Nephron (organoid): ENCODE measurements around the gene LRBA.

Experiments used
- H3K27ac Mint-ChIP-seq, 3 experiments: 2 replicates each; pipeline ENCODE4 v1.8.0; 2020; ENCODE audit warnings: mixed read lengths in 3 of 3, mild to moderate bottlenecking in 2 of 3, moderate library complexity in 1 of 3
- H3K27me3 Mint-ChIP-seq: 2 replicates; pipeline ENCODE4 v1.8.0; 2021; ENCODE audit warnings: low read depth, mild to moderate bottlenecking, moderate library complexity, mixed read lengths
- H3K36me3 Mint-ChIP-seq: 2 replicates; pipeline ENCODE4 v1.8.0; 2020; ENCODE audit warnings: low read depth, mixed read lengths
- H3K4me1 Mint-ChIP-seq: 2 replicates; pipeline ENCODE4 v1.8.0; 2020; ENCODE audit warnings: mixed read lengths
- H3K4me3 Mint-ChIP-seq, 3 experiments: 2 replicates each; pipeline ENCODE4 v1.8.0; 2020; ENCODE audit warnings: mild to moderate bottlenecking in 3 of 3, mixed read lengths in 3 of 3, moderate library complexity in 2 of 3
- H3K9me3 Mint-ChIP-seq: 2 replicates; pipeline ENCODE4 v1.8.0; 2020; ENCODE audit warnings: mixed read lengths
- TF ChIP-seq, protein P1 (sequence below), 3 experiments: fragments of 200-600 bp; sonication (generic); IDR thresholded peaks; one replicate each; pipeline ENCODE4 v1.5.0; 2021; ENCODE audit warnings: antibody characterized with exemption in 3 of 3; ENCODE audit not compliant: unreplicated experiment in 3 of 3

LRBA gene

DNA sequence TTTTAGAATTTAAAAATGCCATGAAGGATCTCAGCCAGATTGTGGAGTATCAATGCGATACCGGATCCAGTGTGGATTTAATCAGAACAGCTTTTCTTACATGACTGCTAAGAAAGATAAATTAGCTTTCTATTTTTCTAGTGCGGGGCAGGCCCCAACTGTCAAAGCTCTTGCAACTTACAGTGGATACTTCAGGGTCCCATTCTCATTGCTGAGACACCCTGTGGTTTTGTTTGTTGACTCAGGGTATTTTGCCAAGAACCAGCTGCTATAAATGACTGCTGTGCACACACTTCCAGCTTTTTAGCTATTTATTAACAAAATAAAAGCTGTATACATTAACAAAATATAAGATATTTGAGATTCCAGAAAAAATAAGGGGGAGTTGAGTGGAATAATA, 770.5 kb downstream of the LRBA start:
- no peaks in the 10 kb centered on the region for H3K9me3 Mint-ChIP-seq
- H3K4me1 Mint-ChIP-seq, result peaks cover 11% of the 10 kb centered on the region
- peaks cover 11% of the 10 kb centered on the region for H3K36me3 Mint-ChIP-seq
- TF ChIP-seq, protein P1, sequence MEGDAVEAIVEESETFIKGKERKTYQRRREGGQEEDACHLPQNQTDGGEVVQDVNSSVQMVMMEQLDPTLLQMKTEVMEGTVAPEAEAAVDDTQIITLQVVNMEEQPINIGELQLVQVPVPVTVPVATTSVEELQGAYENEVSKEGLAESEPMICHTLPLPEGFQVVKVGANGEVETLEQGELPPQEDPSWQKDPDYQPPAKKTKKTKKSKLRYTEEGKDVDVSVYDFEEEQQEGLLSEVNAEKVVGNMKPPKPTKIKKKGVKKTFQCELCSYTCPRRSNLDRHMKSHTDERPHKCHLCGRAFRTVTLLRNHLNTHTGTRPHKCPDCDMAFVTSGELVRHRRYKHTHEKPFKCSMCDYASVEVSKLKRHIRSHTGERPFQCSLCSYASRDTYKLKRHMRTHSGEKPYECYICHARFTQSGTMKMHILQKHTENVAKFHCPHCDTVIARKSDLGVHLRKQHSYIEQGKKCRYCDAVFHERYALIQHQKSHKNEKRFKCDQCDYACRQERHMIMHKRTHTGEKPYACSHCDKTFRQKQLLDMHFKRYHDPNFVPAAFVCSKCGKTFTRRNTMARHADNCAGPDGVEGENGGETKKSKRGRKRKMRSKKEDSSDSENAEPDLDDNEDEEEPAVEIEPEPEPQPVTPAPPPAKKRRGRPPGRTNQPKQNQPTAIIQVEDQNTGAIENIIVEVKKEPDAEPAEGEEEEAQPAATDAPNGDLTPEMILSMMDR (IDR thresholded peaks at IDR 0.05; ENCODE audit: unreplicated experiment in 3 of 3), result no peak
- peaks cover 12% of the 10 kb centered on the region for H3K27me3 Mint-ChIP-seq
- H3K4me3 Mint-ChIP-seq, result no peak overlapping the region
- H3K27ac Mint-ChIP-seq, result peak overlapping the region; percentile 36 to 74 (median 73)

DNA sequence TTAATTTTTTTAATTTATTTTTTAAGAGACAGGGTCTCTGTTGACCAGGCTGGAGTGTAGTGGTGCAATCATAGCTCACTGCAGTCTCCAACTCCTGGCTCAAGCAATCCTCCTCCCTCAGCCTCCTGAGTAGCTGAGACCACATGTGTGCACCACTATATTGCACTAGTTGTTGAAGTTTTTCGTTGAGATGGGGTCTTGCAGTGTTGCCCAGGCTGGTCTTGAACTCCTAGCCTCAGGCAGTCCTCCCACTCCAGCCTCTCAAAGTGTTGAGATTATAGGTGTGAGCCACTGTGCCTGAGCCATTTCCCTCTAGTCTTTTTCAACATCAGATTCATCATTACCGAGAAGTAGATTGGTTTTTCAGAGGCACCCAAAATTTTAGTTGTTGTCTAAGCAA, 771.2 kb downstream of the LRBA start:
- Mint-ChIP-seq H3K9me3 (no peaks in the 10 kb centered on the region), H3K4me1 (peaks cover 11% of the 10 kb centered on the region), H3K36me3 (peaks cover 12% of the 10 kb centered on the region), H3K27ac (no peak overlapping the region), H3K27me3 (peaks cover 12% of the 10 kb centered on the region), H3K4me3 (no peak overlapping the region)
- TF ChIP-seq, protein P1 (IDR thresholded peaks at IDR 0.05; ENCODE audit: unreplicated experiment in 3 of 3), result no peak

DNA sequence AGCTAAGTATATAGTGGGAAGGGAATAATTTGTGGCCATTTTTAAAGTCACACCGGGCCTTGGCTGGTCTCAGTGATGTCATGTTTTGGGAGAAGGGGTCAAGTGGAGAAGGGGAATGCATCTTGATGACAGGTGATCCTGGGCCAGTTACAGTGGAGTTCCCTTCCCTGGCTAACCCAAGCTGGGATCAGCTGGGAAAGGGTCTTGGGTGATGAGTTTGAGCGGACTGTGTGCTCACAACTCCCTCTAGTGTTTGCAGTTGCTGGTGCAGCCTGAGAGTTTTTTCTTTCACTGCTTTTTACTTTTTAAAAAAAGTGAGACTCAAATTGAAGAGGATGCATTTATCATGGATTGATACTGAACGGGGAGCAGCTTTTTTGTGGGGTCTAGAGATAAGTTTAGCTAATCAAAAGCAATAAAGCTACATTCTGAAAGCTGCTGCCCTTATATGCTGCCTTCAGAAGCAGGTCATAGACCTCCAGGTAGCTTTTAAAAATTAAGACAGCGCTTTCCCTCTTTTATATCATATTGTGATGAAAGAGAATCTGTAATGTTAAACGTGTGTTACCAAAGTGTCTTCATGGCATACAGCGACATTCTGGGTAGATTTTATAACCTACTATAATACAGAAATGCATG, 772.1 kb downstream of the LRBA start:
- peaks cover 11% of the 10 kb centered on the region for H3K4me1 Mint-ChIP-seq
- TF ChIP-seq, protein P1 (IDR thresholded peaks at IDR 0.05; ENCODE audit: unreplicated experiment in 3 of 3), result peak; percentile 86 to 91 (median 90)
- peaks cover 12% of the 10 kb centered on the region for H3K27me3 Mint-ChIP-seq

DNA sequence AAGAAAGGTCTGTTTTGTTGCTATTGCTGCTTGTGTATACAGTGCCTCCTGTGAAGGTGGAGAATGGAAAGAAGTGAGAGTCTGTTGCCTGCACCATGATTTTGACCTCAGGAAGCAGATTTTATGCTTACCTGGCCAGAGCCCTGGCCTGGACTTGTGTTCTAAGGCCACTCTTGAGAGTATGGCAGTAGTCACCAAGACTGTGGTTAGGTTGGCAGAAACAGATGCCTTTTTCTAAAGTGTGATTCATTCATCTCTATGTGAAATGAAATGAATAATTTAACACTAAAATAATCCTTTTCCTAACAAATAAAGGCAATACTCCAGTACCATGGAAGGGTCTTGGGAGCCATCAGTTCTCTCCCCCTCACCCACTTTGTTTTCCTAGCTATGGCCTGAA, 775.1 kb downstream of the LRBA start:
- H3K9me3 Mint-ChIP-seq, result no peaks in the 10 kb centered on the region
- no peak overlapping the region for H3K4me3 Mint-ChIP-seq
- H3K4me1 Mint-ChIP-seq, result peaks cover 33% of the 10 kb centered on the region

More for the DNA sequence above, 772.1 kb downstream of the LRBA start:
- peak overlapping the region in 1 of 3 experiments; percentile 49 for H3K27ac Mint-ChIP-seq
- H3K36me3 Mint-ChIP-seq, result peaks cover 12% of the 10 kb centered on the region
- H3K4me3 Mint-ChIP-seq, result no peak overlapping the region
- H3K9me3 Mint-ChIP-seq, result no peaks in the 10 kb centered on the region

DNA sequence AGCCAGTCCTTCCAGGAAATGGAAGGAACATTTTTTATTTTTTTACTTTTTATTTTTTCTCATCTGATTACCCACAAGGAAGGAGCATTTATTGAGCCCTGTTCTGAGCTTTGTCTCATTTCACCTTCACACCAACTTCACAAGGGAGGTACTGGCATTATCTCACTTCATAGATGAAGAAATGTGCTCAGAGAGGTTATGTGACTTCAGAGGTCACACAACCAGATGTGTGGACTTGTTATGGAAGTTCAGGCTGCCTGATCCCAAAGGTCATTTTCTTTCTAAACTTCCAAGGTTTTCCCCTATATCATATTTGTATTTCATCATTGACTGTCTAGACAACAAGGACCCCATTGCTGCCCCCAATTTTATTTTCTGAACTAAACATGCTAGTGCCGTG, 776.5 kb downstream of the LRBA start:
- H3K4me3 Mint-ChIP-seq, result no peak overlapping the region
- peaks cover 24% of the 10 kb centered on the region for H3K4me1 Mint-ChIP-seq
- no peaks in the 10 kb centered on the region for H3K9me3 Mint-ChIP-seq
- H3K36me3 Mint-ChIP-seq, result peaks cover 14% of the 10 kb centered on the region
- TF ChIP-seq, protein P1 (IDR thresholded peaks at IDR 0.05; ENCODE audit: unreplicated experiment in 3 of 3), result no peak
- H3K27ac Mint-ChIP-seq, result no peak overlapping the region
- peaks cover 7% of the 10 kb centered on the region for H3K27me3 Mint-ChIP-seq

More for the DNA sequence above, 775.1 kb downstream of the LRBA start:
- TF ChIP-seq, protein P1 (IDR thresholded peaks at IDR 0.05; ENCODE audit: unreplicated experiment in 3 of 3), result no peak
- Mint-ChIP-seq H3K36me3 (peaks cover 8% of the 10 kb centered on the region), H3K27ac (no peak overlapping the region), H3K27me3 (peaks cover 7% of the 10 kb centered on the region)
